DLD1 (cell line): ENCODE data around the gene ZNF169.
"Not testable (repeated sequence)": the region's sequence is repeated elsewhere in the genome, so short reads cannot be mapped to it uniquely, and the experiment has no call there.

Experiments
- in situ Hi-C: cut with HindIII; loops from 2 replicates; pipeline ENCODE4 v1.10.0; 2017; ENCODE audit warnings: low sequenced_read_pairs

The ZNF169 gene

GRCh38 chr9:94259077-94259862 lies at the start of gene ZNF169:
TSS of gene ZNF169 (plus strand) at chr9:94259298. CDS start at chr9:94278813, 19,515 bp downstream.
- in situ Hi-C loops, result no loop called here

GRCh38 chr9:94210616-94211603 lies 48.2 kb upstream of the ZNF169 start:
- in situ Hi-C loops, result no loop called here

DNA sequence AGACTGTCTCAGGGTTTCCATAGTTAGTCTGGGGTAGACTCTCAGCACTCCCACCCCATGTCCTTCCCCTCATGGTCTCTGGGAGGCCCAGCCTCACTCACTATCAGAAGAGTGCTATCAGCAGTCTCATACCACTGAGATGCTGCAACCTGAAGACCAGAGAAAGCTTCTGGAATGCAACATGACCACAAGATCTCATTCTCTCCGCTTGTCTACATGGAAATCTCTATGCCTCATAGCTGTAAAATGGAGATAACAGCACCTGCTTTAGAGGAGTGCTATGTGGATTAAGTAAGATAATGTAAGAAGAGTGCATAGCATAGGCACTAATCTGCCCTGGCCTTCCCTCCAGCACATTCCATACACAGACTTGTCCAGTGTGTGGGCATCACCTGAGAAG lies 47.0 kb upstream of the ZNF169 start:
- in situ Hi-C loops, result no loop called here

DNA sequence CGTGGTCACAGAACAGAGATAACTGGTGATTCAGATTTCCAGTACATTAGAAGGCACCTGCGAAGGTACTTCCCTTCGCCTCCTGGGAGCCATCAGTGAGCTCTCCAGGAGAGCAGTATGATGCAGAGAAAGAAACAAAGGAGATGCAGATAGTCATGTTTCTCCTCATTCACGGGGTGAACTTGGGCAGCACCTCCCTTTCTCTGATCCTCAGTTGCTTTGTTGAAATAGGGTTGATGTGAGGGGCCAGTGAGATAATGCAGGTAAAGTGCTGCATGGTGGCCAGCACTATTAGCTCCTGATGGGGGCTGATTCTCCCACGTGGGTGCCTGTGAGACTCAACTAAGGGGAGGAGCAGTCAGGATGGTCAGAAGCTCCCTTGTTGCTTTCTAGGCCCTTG lies 46.6 kb upstream of the ZNF169 start:
- in situ Hi-C loops, result no loop called here

DNA sequence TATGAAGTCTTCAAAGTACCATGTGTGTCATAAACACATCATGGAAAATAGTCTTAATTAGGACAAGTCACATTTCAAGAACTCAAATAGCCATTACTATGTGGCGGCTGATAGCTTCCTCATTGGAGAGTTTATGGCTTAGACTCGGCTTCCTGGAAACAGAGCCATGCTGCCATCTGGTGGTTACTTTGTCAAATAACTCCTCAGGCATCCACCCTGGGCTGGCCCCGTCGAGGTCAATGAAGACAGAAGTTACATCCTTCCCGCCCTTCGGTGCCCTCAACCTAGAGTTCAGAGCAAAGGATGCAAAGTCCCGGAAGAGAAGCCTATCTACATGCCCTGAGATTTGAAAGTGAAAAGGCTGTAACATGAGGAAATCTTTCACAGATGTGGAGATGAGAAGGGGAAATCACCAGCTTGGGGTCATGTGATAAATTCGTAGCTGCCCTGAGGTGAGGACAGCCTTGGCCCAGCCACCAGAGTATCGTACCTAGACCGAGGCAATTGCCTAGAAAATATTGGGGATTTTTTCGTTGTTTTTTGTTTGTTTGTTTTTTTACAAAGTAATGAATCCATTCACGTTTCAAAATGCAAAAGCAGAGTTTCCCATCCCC lies 45.5 kb upstream of the ZNF169 start:
- in situ Hi-C loops, result no loop called here

GRCh38 chr9:94222870-94223269 lies 36.2 kb upstream of the ZNF169 start:
- in situ Hi-C loops, result no loop called here

DNA sequence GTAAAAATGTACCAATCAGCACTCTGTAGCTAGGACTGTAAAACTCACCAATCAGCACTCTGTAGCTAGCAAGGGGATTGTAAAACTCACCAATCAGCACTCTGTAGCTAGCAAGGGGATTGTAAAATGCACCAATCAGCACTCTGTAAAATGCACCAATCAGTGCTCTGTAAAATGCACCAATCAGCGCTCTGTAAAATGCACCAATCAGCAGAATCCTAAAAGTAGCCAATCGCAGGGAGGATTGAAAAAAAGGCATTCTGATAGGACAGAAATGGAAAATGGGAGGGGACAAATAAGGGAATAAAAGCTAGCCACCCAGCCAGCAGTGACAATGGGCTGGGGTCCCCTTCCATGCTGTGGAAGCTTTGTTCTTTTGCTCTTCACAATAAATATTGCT lies 33.7 kb upstream of the ZNF169 start:
- in situ Hi-C loops, result not testable (repeated sequence)

GRCh38 chr9:94228616-94229015 lies 30.5 kb upstream of the ZNF169 start:
- in situ Hi-C loops, result no loop called here

- in situ Hi-C loops, result no loop called here
Measured at GRCh38 chr9:94232428-94232827, 26.7 kb upstream of the ZNF169 start.

DNA sequence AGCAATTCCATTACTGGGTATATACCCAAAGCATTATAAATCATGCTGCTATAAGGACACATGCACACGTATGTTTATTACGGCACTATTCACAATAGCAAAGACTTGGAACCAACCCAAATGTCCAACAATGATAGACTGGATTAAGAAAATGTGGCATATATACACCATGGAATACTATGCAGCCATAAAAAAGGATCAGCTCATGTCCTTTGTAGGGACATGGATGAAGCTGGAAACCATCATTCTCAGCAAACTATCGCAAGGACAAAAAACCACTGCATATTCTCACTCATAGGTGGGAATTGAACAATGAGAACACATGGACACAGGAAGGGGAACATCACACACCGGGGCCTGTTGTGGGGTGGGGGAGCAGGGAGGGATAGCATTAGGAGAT lies 18.0 kb upstream of the ZNF169 start:
- in situ Hi-C loops, result not testable (repeated sequence)

GRCh38 chr9:94245651-94246050 lies 13.4 kb upstream of the ZNF169 start:
- in situ Hi-C loops, result no loop called here

- in situ Hi-C loops, result no loop called here
Measured at GRCh38 chr9:94250456-94250855, 8.6 kb upstream of the ZNF169 start.

DNA sequence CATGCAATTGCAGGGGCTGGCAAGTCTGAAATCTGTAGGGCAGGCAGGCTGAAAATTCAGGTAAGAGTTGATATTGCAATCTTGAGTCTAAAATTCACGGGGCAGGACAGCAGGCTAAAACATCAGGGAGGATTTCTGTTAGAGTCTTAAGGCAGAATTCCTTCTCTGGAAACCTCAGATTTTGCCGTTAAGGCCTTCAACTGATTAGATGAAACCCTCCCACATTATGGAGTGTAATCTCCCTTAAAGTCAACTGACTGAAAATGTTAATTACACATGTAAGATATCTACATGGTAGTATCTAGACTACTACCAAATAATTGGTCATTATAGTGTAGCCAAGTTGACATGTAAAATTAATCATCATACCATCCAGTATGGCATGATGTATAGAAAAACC lies 3.1 kb upstream of the ZNF169 start:
- in situ Hi-C loops, result no loop called here

DNA sequence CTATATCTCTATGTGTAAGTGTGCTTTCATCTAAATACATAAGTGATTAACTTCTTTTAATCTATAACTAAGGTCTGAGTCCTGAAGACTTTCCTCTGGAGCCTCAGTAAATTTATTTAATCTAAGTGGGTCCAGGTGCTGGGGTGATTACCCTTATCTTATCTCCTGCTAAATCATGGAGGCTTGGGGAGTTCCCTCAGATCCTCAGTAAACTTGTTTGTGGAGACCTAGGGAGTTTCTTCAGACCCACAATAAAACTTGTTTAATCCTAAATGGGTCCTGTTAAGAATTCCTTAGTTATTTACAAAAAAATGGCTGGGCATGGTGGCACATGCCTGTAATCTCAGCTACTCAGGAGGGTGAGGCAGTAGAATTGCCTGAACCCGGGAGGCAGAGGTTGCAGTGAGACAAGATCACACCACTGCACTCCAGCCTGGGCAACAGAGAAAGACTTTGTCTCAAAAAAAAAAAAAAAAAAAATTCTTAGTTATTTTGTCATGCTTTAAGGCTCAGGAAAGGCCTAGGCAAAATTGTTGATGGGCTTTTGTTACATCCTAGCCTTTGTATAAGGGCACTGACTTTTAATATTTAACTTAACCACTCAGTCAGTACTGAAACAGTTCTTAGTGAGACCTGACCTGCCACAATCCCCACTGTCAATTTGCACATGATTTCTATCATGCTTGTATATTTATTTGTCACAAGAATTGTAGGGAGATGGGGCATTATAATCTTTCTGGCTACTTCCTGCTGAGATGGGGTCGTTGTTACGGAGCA lies 6.7 kb downstream of the ZNF169 start:
- in situ Hi-C loops, result not testable (repeated sequence)

DNA sequence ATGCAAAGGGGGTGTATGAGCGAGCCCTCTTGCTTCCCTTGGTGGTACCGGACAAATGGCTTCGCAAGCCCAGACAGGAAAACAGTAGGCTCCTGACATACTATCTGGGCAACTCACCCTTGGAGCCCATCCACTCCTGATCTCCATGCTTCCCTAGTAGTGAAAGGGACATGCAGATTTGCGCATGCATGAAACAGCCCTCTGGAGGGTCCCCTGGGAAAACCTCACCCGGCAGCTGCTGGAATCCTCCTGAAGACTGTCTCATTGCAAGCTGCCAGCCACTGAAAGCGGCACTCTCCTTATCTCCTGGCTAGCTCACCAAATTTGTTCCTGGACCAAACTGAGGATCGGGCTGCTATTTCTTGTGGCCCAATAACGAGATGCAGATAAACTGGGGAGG lies 10.2 kb downstream of the ZNF169 start:
- in situ Hi-C loops, result no loop called here

GRCh38 chr9:94270009-94270408 lies 10.9 kb downstream of the ZNF169 start:
- in situ Hi-C loops, result no loop called here

GRCh38 chr9:94277029-94277428 lies 17.9 kb downstream of the ZNF169 start:
- in situ Hi-C loops, result not testable (repeated sequence)

- in situ Hi-C loops, result no loop called here
Measured at GRCh38 chr9:94277885-94278536, 18.9 kb downstream of the ZNF169 start.

DNA sequence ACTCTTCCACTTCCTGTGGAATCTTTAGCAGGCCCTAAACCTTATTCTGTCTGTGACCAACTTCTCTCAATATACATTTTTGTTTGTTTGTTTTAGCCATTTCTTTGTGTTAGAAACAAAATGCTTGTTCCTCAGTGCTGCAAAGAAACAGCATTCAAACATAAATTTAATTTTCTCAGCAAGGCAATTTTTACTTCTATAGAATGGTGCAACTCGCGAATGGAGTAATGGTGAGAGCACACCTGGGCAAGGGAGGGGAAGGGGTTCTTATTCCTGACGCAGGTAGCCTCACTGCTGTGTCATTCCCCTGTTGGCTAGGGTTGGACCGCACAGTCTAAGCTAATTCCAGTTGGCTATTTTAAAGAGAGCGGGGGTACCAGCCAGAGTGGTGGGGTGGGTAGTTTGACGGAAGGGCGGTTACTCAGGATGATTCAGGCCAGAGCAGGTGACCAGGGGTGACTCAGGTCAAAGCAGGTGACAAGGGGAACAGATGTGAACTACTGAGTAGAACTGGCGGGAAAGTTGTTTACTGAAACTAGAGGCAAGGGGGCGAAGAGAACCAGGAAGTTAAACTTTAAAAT lies 21.4 kb downstream of the ZNF169 start:
- in situ Hi-C loops, result no loop called here

DNA sequence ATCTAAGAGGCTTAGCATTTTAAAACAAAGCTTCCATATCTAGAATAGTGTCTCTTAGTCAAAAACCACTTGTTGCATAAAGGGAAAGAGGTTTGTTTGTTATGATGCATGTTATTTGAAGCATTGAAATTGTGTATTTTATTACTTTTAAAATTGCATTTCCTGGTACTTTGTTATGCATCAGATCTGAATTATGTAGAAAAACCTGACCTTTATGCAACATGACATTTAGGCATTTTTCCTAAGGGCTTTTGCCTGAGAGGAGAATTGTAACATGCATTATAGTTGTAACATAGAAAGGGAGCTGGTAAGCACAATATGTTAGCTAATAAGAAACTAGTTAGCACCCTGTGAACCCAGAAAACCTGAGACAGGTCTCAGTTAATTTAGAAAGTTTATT lies 22.0 kb downstream of the ZNF169 start:
- in situ Hi-C loops, result no loop called here
